ENCODE data around the gene TLE4. TPM values are rescaled to one million over a fixed set of nuclear protein-coding genes. Genes with fewer than 3 reads are reported as not detected.

The TLE4 gene
- total RNA-seq, 1 experiment from 2014 or later = 8.7 TPM

DNA sequence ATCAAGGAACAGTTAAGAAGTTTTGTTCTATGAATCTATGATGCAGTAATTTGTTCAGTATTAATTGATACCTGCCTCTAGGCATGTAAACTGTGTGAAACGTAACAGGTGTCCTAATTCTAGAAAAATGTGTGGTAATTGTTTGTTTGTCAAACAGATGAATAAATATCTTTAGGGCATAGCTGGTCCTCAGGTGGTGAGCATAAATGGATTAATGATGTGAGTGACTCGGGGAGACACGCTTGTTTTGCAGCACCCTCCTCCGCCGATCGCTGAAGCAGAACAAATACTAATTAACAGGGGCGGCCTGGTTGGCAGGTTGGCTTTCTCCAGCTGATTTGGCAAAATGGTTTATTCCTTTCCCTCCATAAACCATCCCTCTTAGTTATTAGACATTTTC lies 88.8 kb downstream of the TLE4 start:
- Mint-ChIP-seq H3K27ac (ENCODE audit: low read depth, unreplicated experiment) (no peak overlapping the region), H3K9me3 (ENCODE audit: unreplicated experiment) (no peaks in the 10 kb centered on the region), H3K36me3 (ENCODE audit: insufficient read depth, unreplicated experiment) (peaks cover 6% of the 10 kb centered on the region), H3K4me3 (ENCODE audit: unreplicated experiment) (no peak overlapping the region), H3K27me3 (ENCODE audit: insufficient read depth, unreplicated experiment) (no peaks in the 10 kb centered on the region), H3K4me1 (ENCODE audit: insufficient read depth, unreplicated experiment) (no peaks in the 10 kb centered on the region)
- intact Hi-C loops (cut with micrococcal nuclease) = no loop called here
- no peak for DNase-seq (ENCODE audit: unreplicated experiment)
- TF ChIP-seq, protein P1, sequence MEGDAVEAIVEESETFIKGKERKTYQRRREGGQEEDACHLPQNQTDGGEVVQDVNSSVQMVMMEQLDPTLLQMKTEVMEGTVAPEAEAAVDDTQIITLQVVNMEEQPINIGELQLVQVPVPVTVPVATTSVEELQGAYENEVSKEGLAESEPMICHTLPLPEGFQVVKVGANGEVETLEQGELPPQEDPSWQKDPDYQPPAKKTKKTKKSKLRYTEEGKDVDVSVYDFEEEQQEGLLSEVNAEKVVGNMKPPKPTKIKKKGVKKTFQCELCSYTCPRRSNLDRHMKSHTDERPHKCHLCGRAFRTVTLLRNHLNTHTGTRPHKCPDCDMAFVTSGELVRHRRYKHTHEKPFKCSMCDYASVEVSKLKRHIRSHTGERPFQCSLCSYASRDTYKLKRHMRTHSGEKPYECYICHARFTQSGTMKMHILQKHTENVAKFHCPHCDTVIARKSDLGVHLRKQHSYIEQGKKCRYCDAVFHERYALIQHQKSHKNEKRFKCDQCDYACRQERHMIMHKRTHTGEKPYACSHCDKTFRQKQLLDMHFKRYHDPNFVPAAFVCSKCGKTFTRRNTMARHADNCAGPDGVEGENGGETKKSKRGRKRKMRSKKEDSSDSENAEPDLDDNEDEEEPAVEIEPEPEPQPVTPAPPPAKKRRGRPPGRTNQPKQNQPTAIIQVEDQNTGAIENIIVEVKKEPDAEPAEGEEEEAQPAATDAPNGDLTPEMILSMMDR (IDR thresholded peaks at IDR 0.05; ENCODE audit: unreplicated experiment) = no peak
- BruUV-seq (replicated peaks) = no TSS peak
- ChIA-PET POLR2A (no interaction called here), CTCF (interaction anchor here (0.6 kb wide), 1 partner anchor 509 kb away, joined by 3 read pairs; no protein-coding TSS in a partner anchor)

DNA sequence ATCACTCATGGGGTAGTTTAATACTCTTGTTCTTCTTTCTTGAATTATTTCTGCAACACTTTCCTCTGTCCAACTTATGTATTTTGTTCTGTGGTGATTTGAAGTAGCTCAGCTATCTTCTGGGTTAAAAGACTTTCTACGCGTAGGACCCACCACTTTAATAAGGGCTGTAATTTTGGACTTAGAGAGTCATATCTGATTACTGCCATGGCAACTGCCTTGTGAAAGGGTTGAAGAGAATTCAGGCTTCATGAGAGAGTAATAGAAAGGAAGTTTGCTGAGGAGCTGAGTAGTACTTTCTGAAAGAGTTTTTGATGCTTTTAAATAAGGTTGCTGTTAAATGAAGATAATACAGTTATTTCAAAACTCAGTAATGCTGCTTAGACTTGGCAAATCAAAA lies 89.5 kb downstream of the TLE4 start:
- H3K27me3 Mint-ChIP-seq (ENCODE audit: insufficient read depth, unreplicated experiment) = no peaks in the 10 kb centered on the region
- no peak overlapping the region for H3K4me3 Mint-ChIP-seq (ENCODE audit: unreplicated experiment)
- ChIA-PET POLR2A (no interaction called here), CTCF (no interaction called here)
- H3K27ac Mint-ChIP-seq (ENCODE audit: low read depth, unreplicated experiment) = no peak overlapping the region
- DNase-seq (ENCODE audit: unreplicated experiment) = no peak
- intact Hi-C loops (cut with micrococcal nuclease) = no loop called here
- no peaks in the 10 kb centered on the region for H3K9me3 Mint-ChIP-seq (ENCODE audit: unreplicated experiment)
- BruUV-seq (replicated peaks) = no TSS peak
- TF ChIP-seq, protein P1 (IDR thresholded peaks at IDR 0.05; ENCODE audit: unreplicated experiment) = no peak
- peaks cover 6% of the 10 kb centered on the region for H3K36me3 Mint-ChIP-seq (ENCODE audit: insufficient read depth, unreplicated experiment)
- no peaks in the 10 kb centered on the region for H3K4me1 Mint-ChIP-seq (ENCODE audit: insufficient read depth, unreplicated experiment)

DNA sequence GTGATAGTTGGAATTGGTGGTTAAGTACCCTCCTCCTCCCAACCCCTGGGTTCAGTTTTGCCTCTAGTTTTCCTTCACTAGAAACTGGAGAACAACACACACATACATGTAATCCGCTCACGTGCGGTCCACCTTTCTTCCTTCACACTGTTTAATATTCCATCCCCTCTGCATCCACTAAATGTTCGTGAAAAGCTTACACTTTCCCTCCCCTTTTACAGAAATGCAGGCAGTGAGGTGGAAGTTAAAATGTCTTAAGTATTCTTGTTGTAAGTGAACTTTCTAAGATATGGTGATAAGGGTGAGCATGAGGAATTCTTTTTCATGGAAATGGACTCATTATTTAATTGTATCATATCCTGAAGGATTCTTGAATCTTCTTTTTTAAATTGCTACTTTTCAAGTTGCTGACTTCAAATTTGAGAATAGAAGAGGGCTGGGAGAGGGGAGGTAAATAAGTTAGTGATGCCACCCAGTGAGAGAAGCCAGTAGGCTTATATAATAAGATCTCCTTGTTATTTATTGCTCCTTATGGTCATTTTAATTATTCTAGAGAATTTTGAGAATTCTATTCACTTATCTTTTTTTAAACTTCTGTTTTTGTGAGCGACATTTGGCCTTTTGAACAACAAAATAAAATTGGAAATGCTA lies 90.2 kb downstream of the TLE4 start:
- no peaks in the 10 kb centered on the region for H3K27me3 Mint-ChIP-seq (ENCODE audit: insufficient read depth, unreplicated experiment)
- DNase-seq (ENCODE audit: unreplicated experiment) = no peak
- BruUV-seq (replicated peaks) = no TSS peak
- intact Hi-C loops (cut with micrococcal nuclease) = no loop called here
- H3K4me1 Mint-ChIP-seq (ENCODE audit: insufficient read depth, unreplicated experiment) = no peaks in the 10 kb centered on the region
- no peak overlapping the region for H3K4me3 Mint-ChIP-seq (ENCODE audit: unreplicated experiment)
- peaks cover 6% of the 10 kb centered on the region for H3K36me3 Mint-ChIP-seq (ENCODE audit: insufficient read depth, unreplicated experiment)
- ChIA-PET CTCF (no interaction called here), POLR2A (no interaction called here)
- TF ChIP-seq, protein P1 (IDR thresholded peaks at IDR 0.05; ENCODE audit: unreplicated experiment) = no peak
- H3K9me3 Mint-ChIP-seq (ENCODE audit: unreplicated experiment) = no peaks in the 10 kb centered on the region
- H3K27ac Mint-ChIP-seq (ENCODE audit: low read depth, unreplicated experiment) = no peak overlapping the region

DNA sequence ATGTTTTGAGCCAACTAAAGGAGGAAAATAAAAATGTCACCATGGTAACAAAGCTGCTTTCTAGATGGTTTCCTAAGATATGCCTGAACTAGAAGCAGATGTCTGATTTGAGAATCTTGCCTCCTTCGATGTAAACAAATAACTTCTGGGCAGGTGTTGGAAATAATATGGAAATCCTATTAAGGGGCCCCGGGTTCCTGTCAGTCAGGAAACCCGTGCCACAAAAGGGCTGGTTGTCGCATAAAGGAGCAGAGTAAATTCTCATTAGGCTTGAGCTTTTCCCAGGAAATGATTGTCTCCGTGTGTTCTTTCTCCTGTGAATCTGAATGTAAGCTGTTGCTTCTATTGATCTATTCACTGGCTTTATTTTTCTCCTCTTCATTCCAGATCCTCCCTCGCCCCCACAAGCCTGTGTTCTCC lies 90.8 kb downstream of the TLE4 start:
- Mint-ChIP-seq H3K4me3 (ENCODE audit: unreplicated experiment) (no peak overlapping the region), H3K27me3 (ENCODE audit: insufficient read depth, unreplicated experiment) (no peaks in the 10 kb centered on the region), H3K36me3 (ENCODE audit: insufficient read depth, unreplicated experiment) (peaks cover 6% of the 10 kb centered on the region), H3K4me1 (ENCODE audit: insufficient read depth, unreplicated experiment) (no peaks in the 10 kb centered on the region), H3K9me3 (ENCODE audit: unreplicated experiment) (no peaks in the 10 kb centered on the region), H3K27ac (ENCODE audit: low read depth, unreplicated experiment) (no peak overlapping the region)
- TF ChIP-seq, protein P1 (IDR thresholded peaks at IDR 0.05; ENCODE audit: unreplicated experiment) = no peak
- ChIA-PET CTCF (interaction anchor here (0.5 kb wide), 1 partner anchor 595 kb away, joined by 3 read pairs; no protein-coding TSS in a partner anchor), POLR2A (no interaction called here)
- intact Hi-C loops (cut with micrococcal nuclease) = no loop called here
- no TSS peak for BruUV-seq (replicated peaks)
- DNase-seq (ENCODE audit: unreplicated experiment) = no peak
